ENCODE measurements around the gene IVD.
A peak's percentile ranks its signal among the peaks of the same experiment; 100 is the strongest.

The IVD gene

GRCh38 chr15:40412095-40412759 lies 6.6 kb downstream of the IVD start:
- DNase-seq = no peak

GRCh38 chr15:40413036-40413435 lies 7.4 kb downstream of the IVD start:
- no peak for DNase-seq

GRCh38 chr15:40414816-40415215 lies 9.2 kb downstream of the IVD start:
- no peak for DNase-seq

- no peak for DNase-seq
Observed at GRCh38 chr15:40415226-40415625, 9.6 kb downstream of the IVD start.

- no peak for DNase-seq
Observed at GRCh38 chr15:40416056-40416455, 10.5 kb downstream of the IVD start.

- no peak for DNase-seq
Observed at GRCh38 chr15:40418126-40418525, 12.5 kb downstream of the IVD start.

- peak in 1 of 51 donors; percentile 7 for DNase-seq
Observed at GRCh38 chr15:40420071-40420713, 14.6 kb downstream of the IVD start.

GRCh38 chr15:40420793-40421192 lies 15.2 kb downstream of the IVD start:
- DNase-seq = peak in 1 of 51 donors; percentile 14

- peak in 46 of 51 donors; percentile 17 to 83 (median 56) for DNase-seq
Observed at GRCh38 chr15:40421246-40422157, 15.9 kb downstream of the IVD start.

- no peak for DNase-seq
Observed at GRCh38 chr15:40424483-40425115, 19.0 kb downstream of the IVD start.

GRCh38 chr15:40425681-40426080 lies 20.1 kb downstream of the IVD start:
- no peak for DNase-seq

- DNase-seq = no peak
Observed at GRCh38 chr15:40427188-40427587, 21.6 kb downstream of the IVD start.

- no peak for DNase-seq
Observed at GRCh38 chr15:40428185-40428584, 22.6 kb downstream of the IVD start.

GRCh38 chr15:40429068-40429710 lies 23.6 kb downstream of the IVD start:
- DNase-seq = no peak

GRCh38 chr15:40430271-40430805 lies 24.7 kb downstream of the IVD start:
- no peak for DNase-seq

GRCh38 chr15:40435023-40435709 lies 29.6 kb downstream of the IVD start:
- no peak for DNase-seq

GRCh38 chr15:40435710-40436089 lies 30.1 kb downstream of the IVD start:
- DNase-seq = no peak

GRCh38 chr15:40436116-40436891 lies 30.7 kb downstream of the IVD start:
- peak in 4 of 51 donors; percentile 11 to 31 (median 24) for DNase-seq
